Gastroesophageal sphincter (tissue), 4 donors: ENCODE data around the gene MSANTD4. TPM values are rescaled to one million over a fixed set of nuclear protein-coding genes. Genes with fewer than 3 reads are reported as not detected.

ENCODE experiments used
- ATAC-seq: fragments of 150-250 bp; one replicate; pipeline ENCODE4 v1.9.1; 2016; ENCODE audit warnings: mild to moderate bottlenecking, moderate library complexity
- H3K27ac ChIP-seq, 4 donors: fragments of 200-600 bp; sonication (generic) in 3 of 4; 1 replicate in 3 of 4; 2 replicates in 1 of 4; pipeline ENCODE4 v1.5.1; 2016 to 2019
- H3K27me3 ChIP-seq: fragments of 200-600 bp; sonication (generic); one replicate; pipeline ENCODE4 v1.5.1; 2019
- H3K36me3 ChIP-seq, 2 donors: fragments of 200-600 bp; sonication (generic); one replicate each; pipeline ENCODE4 v1.5.1; 2019; ENCODE audit warnings: control low read depth in 1 of 2
- H3K4me1 ChIP-seq, 3 donors: fragments of 200-600 bp; sonication (generic); 1 replicate in 2 of 3; 2 replicates in 1 of 3; pipeline ENCODE4 v1.5.1; 2016 to 2019; ENCODE audit warnings: control low read depth in 2 of 3
- H3K4me3 ChIP-seq, 2 donors: fragments of 200-600 bp; sonication (generic); one replicate each; pipeline ENCODE4 v1.5.1; 2019; ENCODE audit warnings: mild to moderate bottlenecking in 1 of 2, moderate library complexity in 1 of 2
- H3K9me3 ChIP-seq, 3 donors: fragments of 200-600 bp; sonication (generic); one replicate each; pipeline ENCODE4 v1.5.1; 2017 to 2019; ENCODE audit warnings: control low read depth in 2 of 3
- EP300 ChIP-seq: sonication (generic); formaldehyde crosslinking; IDR thresholded peaks from one replicate; pipeline ENCODE4 v1.6.1; 2017; ENCODE audit warnings: antibody characterized with exemption, mild to moderate bottlenecking
- POLR2A ChIP-seq, 2 donors: fragments of 450-650 bp; IDR thresholded peaks; one replicate each; pipeline ENCODE4 v1.6.1; 2017; ENCODE audit warnings: antibody characterized with exemption in 2 of 2, mild to moderate bottlenecking in 2 of 2, moderate library complexity in 1 of 2
- POLR2AphosphoS5 ChIP-seq: sonication (generic); formaldehyde crosslinking; IDR thresholded peaks from one replicate; pipeline ENCODE4 v1.6.1; 2017; ENCODE audit warnings: antibody characterized with exemption
- WGBS, 2 donors: methylation state at CpG; one replicate each; pipeline ENCODE4 v1.1.5; 2018; ENCODE audit warnings: low coverage in 1 of 2; 5-methylcytosine and 5-hydroxymethylcytosine counted together
- total RNA-seq, 4 donors: library from RNA; depleted of rRNA; stranded (reverse); fragments of >200 nt; gene quantifications; one replicate each; pipeline ENCODE4 v1.1.0, GENCODE V29; 2016
- TF ChIP-seq, protein P1 (sequence below), 4 experiments: fragments of 200-600 bp in 2 of 4; fragments of 450-650 bp in 2 of 4; sonication (generic) in 1 of 4; IDR thresholded peaks; one replicate each; pipeline ENCODE4 v1.5.1; 2017 to 2019; ENCODE audit warnings: antibody characterized with exemption in 4 of 4, mild to moderate bottlenecking in 2 of 4, moderate library complexity in 2 of 4

MSANTD4 gene
- total RNA-seq, 4 donors from 2014 or later: 24.7 to 35.6 (median 28.6) TPM

GRCh38 chr11:105989124-105989523 lies 32.9 kb downstream of the MSANTD4 start:
- ATAC-seq: no peak
- Histone ChIP-seq H3K27me3 (no peaks in the 10 kb centered on the region), H3K36me3 (peaks cover 0 to 14% of the 10 kb centered on the region in 2 donors), H3K4me3 (no peak overlapping the region), H3K9me3 (peaks cover 0 to 9% (median 0%) of the 10 kb centered on the region in 3 donors), H3K4me1 (no peaks in the 10 kb centered on the region), H3K27ac (no peak overlapping the region)
- TF ChIP-seq, protein P1, sequence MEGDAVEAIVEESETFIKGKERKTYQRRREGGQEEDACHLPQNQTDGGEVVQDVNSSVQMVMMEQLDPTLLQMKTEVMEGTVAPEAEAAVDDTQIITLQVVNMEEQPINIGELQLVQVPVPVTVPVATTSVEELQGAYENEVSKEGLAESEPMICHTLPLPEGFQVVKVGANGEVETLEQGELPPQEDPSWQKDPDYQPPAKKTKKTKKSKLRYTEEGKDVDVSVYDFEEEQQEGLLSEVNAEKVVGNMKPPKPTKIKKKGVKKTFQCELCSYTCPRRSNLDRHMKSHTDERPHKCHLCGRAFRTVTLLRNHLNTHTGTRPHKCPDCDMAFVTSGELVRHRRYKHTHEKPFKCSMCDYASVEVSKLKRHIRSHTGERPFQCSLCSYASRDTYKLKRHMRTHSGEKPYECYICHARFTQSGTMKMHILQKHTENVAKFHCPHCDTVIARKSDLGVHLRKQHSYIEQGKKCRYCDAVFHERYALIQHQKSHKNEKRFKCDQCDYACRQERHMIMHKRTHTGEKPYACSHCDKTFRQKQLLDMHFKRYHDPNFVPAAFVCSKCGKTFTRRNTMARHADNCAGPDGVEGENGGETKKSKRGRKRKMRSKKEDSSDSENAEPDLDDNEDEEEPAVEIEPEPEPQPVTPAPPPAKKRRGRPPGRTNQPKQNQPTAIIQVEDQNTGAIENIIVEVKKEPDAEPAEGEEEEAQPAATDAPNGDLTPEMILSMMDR (IDR thresholded peaks at IDR 0.05): no peak
- TF ChIP-seq POLR2A (IDR thresholded peaks at IDR 0.05) (no peak), POLR2AphosphoS5 (no peak), EP300 (no peak)
- WGBS, 2 donors: 97 to 98% methylated on average over 2 of the region's 2 CpGs

DNA sequence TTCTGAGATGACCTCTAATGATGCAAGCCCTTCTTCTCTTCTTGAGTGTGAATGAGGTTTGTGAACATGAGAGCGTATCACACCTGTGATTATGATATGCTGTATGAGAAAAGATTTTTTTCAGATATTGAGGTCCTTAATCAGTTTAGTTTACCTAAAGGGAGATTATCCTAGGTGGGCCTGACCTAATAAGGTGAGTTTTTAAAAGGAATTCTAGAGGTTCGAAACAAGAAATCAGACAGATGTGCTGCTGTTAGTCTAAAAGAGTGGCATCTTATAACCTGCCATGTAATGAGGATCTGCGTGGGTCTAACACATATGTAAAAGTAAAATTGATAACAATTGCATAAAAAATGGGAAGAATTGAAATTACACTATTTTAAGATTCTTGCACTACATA lies 33.8 kb downstream of the MSANTD4 start:
- no peak for ATAC-seq
- Histone ChIP-seq H3K4me1 (no peaks in the 10 kb centered on the region), H3K27me3 (no peaks in the 10 kb centered on the region), H3K36me3 (peaks cover 0 to 5% of the 10 kb centered on the region in 2 donors), H3K4me3 (no peak overlapping the region), H3K27ac (no peak overlapping the region), H3K9me3 (peaks cover 0 to 2% (median 0%) of the 10 kb centered on the region in 3 donors)
- WGBS, 2 donors: 88 to 94% methylated on average over 3 of the region's 3 CpGs
- TF ChIP-seq EP300: no peak
- TF ChIP-seq, protein P1 (IDR thresholded peaks at IDR 0.05): no peak
- no peak for TF ChIP-seq POLR2A (IDR thresholded peaks at IDR 0.05)
- TF ChIP-seq POLR2AphosphoS5: no peak

DNA sequence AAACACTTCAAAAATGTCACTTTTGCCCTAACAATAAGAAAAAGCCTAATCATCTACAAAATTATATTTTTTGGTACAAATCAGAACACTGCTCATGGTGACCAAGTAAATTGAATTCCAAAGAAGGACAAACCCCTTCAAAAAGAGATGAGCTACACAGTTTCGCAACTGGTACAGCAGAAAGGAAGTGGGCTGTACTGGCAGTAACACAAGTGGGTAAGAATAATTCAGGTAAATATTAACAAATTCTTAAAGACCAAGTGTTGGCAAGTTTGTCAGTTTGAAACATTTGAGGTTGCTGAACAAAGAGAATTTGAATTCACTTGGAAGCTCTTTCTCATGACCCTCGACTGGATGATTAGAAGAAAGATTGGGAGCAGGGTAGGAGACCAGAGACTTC lies 35.5 kb downstream of the MSANTD4 start:
- H3K36me3 ChIP-seq: no peaks in the 10 kb centered on the region
- no peak for ATAC-seq
- H3K4me3 ChIP-seq: no peak overlapping the region
- H3K9me3 ChIP-seq: no peaks in the 10 kb centered on the region
- no peaks in the 10 kb centered on the region for H3K27me3 ChIP-seq
- H3K27ac ChIP-seq: no peak overlapping the region
- 88 to 97% methylated on average over 1 to 2 of the region's 2 CpGs for WGBS, 2 donors
- no peaks in the 10 kb centered on the region for H3K4me1 ChIP-seq
- TF ChIP-seq EP300 (no peak), POLR2AphosphoS5 (no peak), POLR2A (IDR thresholded peaks at IDR 0.05) (no peak)
- TF ChIP-seq, protein P1 (IDR thresholded peaks at IDR 0.05): no peak

- no peak overlapping the region for H3K27ac ChIP-seq
- H3K27me3 ChIP-seq: no peaks in the 10 kb centered on the region
- ATAC-seq: no peak
- H3K9me3 ChIP-seq: no peaks in the 10 kb centered on the region
- H3K36me3 ChIP-seq: no peaks in the 10 kb centered on the region
- H3K4me1 ChIP-seq: no peaks in the 10 kb centered on the region
- TF ChIP-seq EP300: no peak
- TF ChIP-seq, protein P1 (IDR thresholded peaks at IDR 0.05): no peak
- no peak for TF ChIP-seq POLR2AphosphoS5
- TF ChIP-seq POLR2A (IDR thresholded peaks at IDR 0.05): no peak
- no peak overlapping the region for H3K4me3 ChIP-seq
- WGBS, 2 donors: 93 to 95% methylated on average over 10 of the region's 10 CpGs
Observed at GRCh38 chr11:105979997-105980703, 41.9 kb downstream of the MSANTD4 start.

- Histone ChIP-seq H3K4me3 (no peak overlapping the region), H3K27me3 (no peaks in the 10 kb centered on the region), H3K4me1 (no peaks in the 10 kb centered on the region), H3K27ac (no peak overlapping the region), H3K36me3 (no peaks in the 10 kb centered on the region), H3K9me3 (no peaks in the 10 kb centered on the region)
- ATAC-seq: no peak
- TF ChIP-seq POLR2A (IDR thresholded peaks at IDR 0.05) (no peak), POLR2AphosphoS5 (no peak), EP300 (no peak)
- TF ChIP-seq, protein P1 (IDR thresholded peaks at IDR 0.05): no peak
- WGBS, 2 donors: 72 to 93% methylated on average over 1 of the region's 1 CpG
Observed at GRCh38 chr11:105975128-105975527, 46.9 kb downstream of the MSANTD4 start.
